SU-DHL-6 (cell line): ENCODE results near the gene PLPP1.
A peak's percentile ranks its signal among the peaks of the same experiment; 100 is the strongest.

ENCODE experiments used
- H2AFZ ChIP-seq: fragments of 200-600 bp; sonication (generic); 2 replicates; pipeline ENCODE4 v1.6.1; 2014; ENCODE audit warnings: low read depth, mild to moderate bottlenecking, moderate library complexity, mixed read lengths, antibody characterized with exemption, low read length; ENCODE audit not compliant: severe bottlenecking
- H3F3A ChIP-seq: fragments of 200-600 bp; shearing (Covaris generic); 2 replicates; pipeline ENCODE4 v1.6.0; 2016; ENCODE audit warnings: antibody characterized with exemption, mild to moderate bottlenecking; ENCODE audit not compliant: insufficient read depth
- H3K27ac ChIP-seq: fragments of 200-600 bp; sonication (generic); 2 replicates; pipeline ENCODE4 v1.5.1; 2016; ENCODE audit warnings: low read depth, mild to moderate bottlenecking, low read length, moderate library complexity, mixed read lengths
- H3K27me3 ChIP-seq: fragments of 200-600 bp; sonication (generic), shearing (Covaris generic); 2 replicates; pipeline ENCODE4 v1.6.0; 2014; ENCODE audit warnings: mild to moderate bottlenecking, low read length
- H3K36me3 ChIP-seq: fragments of 200-600 bp; sonication (generic); 2 replicates; pipeline ENCODE4 v1.6.1; 2014; ENCODE audit warnings: mild to moderate bottlenecking, low read length, mixed read lengths
- H3K4me2 ChIP-seq: fragments of 300-600, 200-600 bp; shearing (Covaris generic), sonication (generic); 2 replicates; pipeline ENCODE4 v1.6.0; 2014; ENCODE audit warnings: low read length, low read depth, mild to moderate bottlenecking; ENCODE audit not compliant: poor library complexity, severe bottlenecking
- H3K4me3 ChIP-seq: fragments of 200-600 bp; sonication (generic); 2 replicates; pipeline ENCODE4 v1.5.1; 2014; ENCODE audit warnings: antibody characterized with exemption, low read length, mild to moderate bottlenecking, mixed read lengths; ENCODE audit not compliant: insufficient read depth, poor library complexity, severe bottlenecking
- H3K79me2 ChIP-seq: fragments of 200-600 bp; sonication (generic); 2 replicates; pipeline ENCODE4 v1.6.1; 2014; ENCODE audit warnings: mild to moderate bottlenecking, low read length, moderate library complexity; ENCODE audit not compliant: insufficient read depth
- H3K9ac ChIP-seq: fragments of 200-600 bp; sonication (generic); 2 replicates; pipeline ENCODE4 v1.7.0; 2014; ENCODE audit warnings: mild to moderate bottlenecking, low read length
- H3K9me2 ChIP-seq: fragments of 200-600 bp; sonication (generic); replicated peaks from 2 replicates; pipeline ENCODE4 v1.6.1; 2014; ENCODE audit warnings: low read length; ENCODE audit not compliant: insufficient read depth
- H3K9me3 ChIP-seq: fragments of 200-600 bp; sonication (generic); 2 replicates; pipeline ENCODE4 v1.6.1; 2014; ENCODE audit warnings: low read length, mixed read lengths; ENCODE audit not compliant: insufficient read depth
- H4K20me1 ChIP-seq: fragments of 200-600 bp; sonication (generic); 2 replicates; pipeline ENCODE4 v1.6.1; 2014; ENCODE audit warnings: low read depth, mild to moderate bottlenecking, antibody characterized with exemption, low read length, moderate library complexity, mixed read lengths
- EZH2phosphoT487 ChIP-seq: fragments of 200-600 bp; sonication (generic), shearing (Covaris generic); conservative IDR thresholded peaks from 2 replicates; pipeline ENCODE4 v1.6.1; 2018; ENCODE audit warnings: mild to moderate bottlenecking, antibody characterized with exemption, low read length, moderate library complexity, mixed read lengths
- TF ChIP-seq, protein P1 (sequence below): fragments of 200-600 bp; sonication (generic); IDR thresholded peaks from one replicate; pipeline ENCODE4 v1.5.1; 2017; ENCODE audit warnings: antibody characterized with exemption, mild to moderate bottlenecking, low read length, moderate library complexity; ENCODE audit not compliant: insufficient read depth, poor library complexity, severe bottlenecking

PLPP1 gene

DNA sequence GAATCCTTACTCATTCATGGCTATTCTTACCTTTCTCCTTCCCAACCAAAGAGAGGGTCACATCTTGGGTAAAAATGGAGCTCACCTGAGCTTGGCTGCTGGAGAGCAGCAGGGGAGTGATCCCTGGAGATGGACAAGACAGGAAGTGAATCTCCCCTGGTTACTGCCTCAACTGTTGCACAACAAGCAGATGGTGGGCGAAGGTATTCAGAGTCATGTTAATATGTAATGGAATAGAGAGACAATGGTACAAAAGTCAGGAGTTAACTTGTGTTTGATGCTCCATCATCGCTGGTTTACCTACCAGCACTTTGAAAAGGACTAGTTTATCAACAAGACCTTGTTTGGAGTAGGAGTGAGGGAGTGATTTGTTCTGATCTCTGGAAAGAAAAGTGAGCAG lies 13.0 kb upstream of the PLPP1 start:
- TF ChIP-seq, protein P1, sequence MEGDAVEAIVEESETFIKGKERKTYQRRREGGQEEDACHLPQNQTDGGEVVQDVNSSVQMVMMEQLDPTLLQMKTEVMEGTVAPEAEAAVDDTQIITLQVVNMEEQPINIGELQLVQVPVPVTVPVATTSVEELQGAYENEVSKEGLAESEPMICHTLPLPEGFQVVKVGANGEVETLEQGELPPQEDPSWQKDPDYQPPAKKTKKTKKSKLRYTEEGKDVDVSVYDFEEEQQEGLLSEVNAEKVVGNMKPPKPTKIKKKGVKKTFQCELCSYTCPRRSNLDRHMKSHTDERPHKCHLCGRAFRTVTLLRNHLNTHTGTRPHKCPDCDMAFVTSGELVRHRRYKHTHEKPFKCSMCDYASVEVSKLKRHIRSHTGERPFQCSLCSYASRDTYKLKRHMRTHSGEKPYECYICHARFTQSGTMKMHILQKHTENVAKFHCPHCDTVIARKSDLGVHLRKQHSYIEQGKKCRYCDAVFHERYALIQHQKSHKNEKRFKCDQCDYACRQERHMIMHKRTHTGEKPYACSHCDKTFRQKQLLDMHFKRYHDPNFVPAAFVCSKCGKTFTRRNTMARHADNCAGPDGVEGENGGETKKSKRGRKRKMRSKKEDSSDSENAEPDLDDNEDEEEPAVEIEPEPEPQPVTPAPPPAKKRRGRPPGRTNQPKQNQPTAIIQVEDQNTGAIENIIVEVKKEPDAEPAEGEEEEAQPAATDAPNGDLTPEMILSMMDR, result no peak
- no peak for TF ChIP-seq EZH2phosphoT487
- Histone ChIP-seq H3K4me2 (no peak overlapping the region), H2AFZ (no peak overlapping the region)

GRCh38 chr5:55546947-55547346 lies 12.2 kb upstream of the PLPP1 start:
- Histone ChIP-seq H3K9ac (no peak overlapping the region), H4K20me1 (no peaks in the 10 kb centered on the region), H3F3A (no peaks in the 10 kb centered on the region), H3K9me3 (no peaks in the 10 kb centered on the region), H3K4me3 (no peak overlapping the region), H3K36me3 (no peaks in the 10 kb centered on the region), H3K9me2 (no peaks in the 10 kb centered on the region), H3K27me3 (no peaks in the 10 kb centered on the region), H2AFZ (no peak overlapping the region), H3K4me2 (no peak overlapping the region), H3K79me2 (no peaks in the 10 kb centered on the region), H3K27ac (no peak overlapping the region)
- TF ChIP-seq, protein P1, result peak; percentile 29
- no peak for TF ChIP-seq EZH2phosphoT487

More for the DNA sequence above, 13.0 kb upstream of the PLPP1 start:
- no peaks in the 10 kb centered on the region for H3K79me2 ChIP-seq
- H3K36me3 ChIP-seq, result no peaks in the 10 kb centered on the region
- no peaks in the 10 kb centered on the region for H4K20me1 ChIP-seq
- no peaks in the 10 kb centered on the region for H3K27me3 ChIP-seq
- no peak overlapping the region for H3K27ac ChIP-seq
- no peak overlapping the region for H3K4me3 ChIP-seq
- H3F3A ChIP-seq, result no peaks in the 10 kb centered on the region
- H3K9me2 ChIP-seq, result no peaks in the 10 kb centered on the region
- H3K9me3 ChIP-seq, result no peaks in the 10 kb centered on the region
- no peak overlapping the region for H3K9ac ChIP-seq

DNA sequence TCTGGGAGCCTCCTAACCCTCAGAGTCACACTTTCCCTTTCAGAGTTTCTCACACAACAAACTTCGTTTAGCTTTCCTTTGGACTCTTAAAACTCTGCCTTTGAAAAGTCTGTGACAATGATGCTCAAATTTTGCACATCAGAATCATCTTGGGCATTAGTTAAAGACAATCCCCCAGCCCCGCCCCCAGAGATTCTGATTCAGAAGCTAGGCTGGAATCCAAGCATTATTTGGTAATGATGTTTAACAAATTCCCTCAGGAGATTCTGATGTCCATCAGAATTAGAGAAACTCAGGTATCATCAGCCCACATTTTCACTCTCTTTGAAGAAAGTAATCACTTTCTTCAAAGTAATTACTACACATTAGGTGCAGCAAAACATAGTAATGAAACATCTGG lies 9.6 kb upstream of the PLPP1 start:
- Histone ChIP-seq H3K79me2 (no peaks in the 10 kb centered on the region), H4K20me1 (no peaks in the 10 kb centered on the region), H3K27ac (no peak overlapping the region), H2AFZ (peak overlapping the region; percentile 10), H3K27me3 (no peaks in the 10 kb centered on the region), H3K9ac (no peak overlapping the region), H3K4me3 (no peak overlapping the region), H3K9me2 (no peaks in the 10 kb centered on the region), H3K36me3 (no peaks in the 10 kb centered on the region), H3K9me3 (no peaks in the 10 kb centered on the region), H3F3A (peaks cover 21% of the 10 kb centered on the region), H3K4me2 (no peak overlapping the region)
- TF ChIP-seq EZH2phosphoT487, result no peak
- TF ChIP-seq, protein P1, result no peak
